ENCODE measurements around the gene NDUFAF2. TPM values are rescaled to one million over a fixed set of nuclear protein-coding genes. Genes with fewer than 3 reads are reported as not detected.

The NDUFAF2 gene
- total and polyA plus RNA-seq, 2 of the 8 experiments (the other 6 are each of a cell fraction or from before 2014, with no cell fraction given), result 10.7 to 46.5 TPM

GRCh38 chr5:61004448-61004847 lies 59.4 kb downstream of the NDUFAF2 start:
- FAIRE-seq (no peak), DNase-seq (ENCODE audit: low read depth in 1 of 2, low spot score in 2 of 2) (no peak)
- no peak overlapping the region for H3K14ac ChIP-seq (ENCODE audit: insufficient read length)
- H3K36me3 ChIP-seq (ENCODE audit: control insufficient read depth in 2 of 4, insufficient read depth in 4 of 4, low read length in 3 of 4), result no peaks in the 10 kb centered on the region
- H3K4me3 ChIP-seq (ENCODE audit: extremely low read depth in 1 of 4, insufficient read depth in 2 of 4, low read depth in 3 of 4, low read length in 4 of 4), result no peak overlapping the region
- H3K56ac ChIP-seq (replicated peaks; ENCODE audit: insufficient read length, low read depth, low read length), result no peak overlapping the region
- H2BK20ac ChIP-seq (ENCODE audit: low read length), result no peak overlapping the region
- no peak overlapping the region for H2BK15ac ChIP-seq (ENCODE audit: low read length)
- H4K20me1 ChIP-seq (replicated peaks in 1 of 2; ENCODE audit: control insufficient read depth in 1 of 2, insufficient read depth in 2 of 2, low read length in 2 of 2), result no peaks in the 10 kb centered on the region
- no peak overlapping the region for H3K4ac ChIP-seq (replicated peaks; ENCODE audit: insufficient read length, low read depth, low read length)
- no peaks in the 10 kb centered on the region for H3K79me1 ChIP-seq (ENCODE audit: low read depth, low read length)
- H3K4me1 ChIP-seq (replicated peaks in 1 of 4; ENCODE audit: control insufficient read depth in 3 of 4, insufficient read depth in 4 of 4, low read length in 3 of 4), result peaks cover 0 to 2% (median 0%) of the 10 kb centered on the region in 4 experiments; a peak in 1 of 7 replicates
- H3K23ac ChIP-seq (ENCODE audit: insufficient read length), result no peak overlapping the region
- H3K27ac ChIP-seq (ENCODE audit: low read depth, low read length), result no peak overlapping the region
- H2BK5ac ChIP-seq (ENCODE audit: low read depth, low read length), result no peak overlapping the region
- H3K79me2 ChIP-seq (ENCODE audit: control insufficient read depth in 1 of 2, insufficient read depth in 2 of 2, low read length in 2 of 2), result peaks cover 0 to 2% of the 10 kb centered on the region in 2 experiments; a peak in 1 of 4 replicates
- H3K27me3 ChIP-seq (replicated peaks in 1 of 4; ENCODE audit: control insufficient read depth in 3 of 4, extremely low read depth in 1 of 4, insufficient read depth in 3 of 4, low read length in 3 of 4), result no peaks in the 10 kb centered on the region
- no peak overlapping the region for H3K18ac ChIP-seq (ENCODE audit: extremely low read depth, low read length)
- H2AK5ac ChIP-seq (ENCODE audit: low read depth, low read length), result no peak overlapping the region
- no peak overlapping the region for H3K4me2 ChIP-seq (ENCODE audit: insufficient read depth in 1 of 2, low read depth in 2 of 2, low read length in 2 of 2)
- no peak overlapping the region for H2BK12ac ChIP-seq (ENCODE audit: low read depth, low read length)
- no peak overlapping the region for H4K8ac ChIP-seq (ENCODE audit: extremely low read depth, insufficient read depth, low read length)
- POLR2A ChIA-PET (ENCODE audit: partially characterized antibody), result no interaction called here
- H2AFZ ChIP-seq (ENCODE audit: low read length), result no peak overlapping the region
- H4K91ac ChIP-seq (replicated peaks; ENCODE audit: insufficient read length, low read length), result no peak overlapping the region
- H3K23me2 ChIP-seq (ENCODE audit: low read depth, low read length), result no peaks in the 10 kb centered on the region
- H2BK120ac ChIP-seq (replicated peaks; ENCODE audit: low read depth, low read length), result no peak overlapping the region
- H4K5ac ChIP-seq (ENCODE audit: insufficient read length, low read depth, low read length), result no peak overlapping the region
- no peaks in the 10 kb centered on the region for H3K9me3 ChIP-seq (ENCODE audit: insufficient read depth in 2 of 2, low read depth in 1 of 2, low read length in 1 of 2)
- CTCF ChIA-PET (ENCODE audit: partially characterized antibody), result no interaction called here
- no peak for TF ChIP-seq RBBP5 (IDR thresholded peaks at IDR 0.05; ENCODE audit: borderline replicate concordance, low read depth, low read length)
- no peak for TF ChIP-seq TEAD4 (IDR thresholded peaks at IDR 0.05; ENCODE audit: low read depth, low read length)
- TF ChIP-seq RFX5 (IDR thresholded peaks at IDR 0.05; ENCODE audit: borderline replicate concordance, low read depth, low read length), result no peak
- no peak for TF ChIP-seq HDAC6 (IDR thresholded peaks at IDR 0.05; ENCODE audit: low read depth, low read length)
- no peak for TF ChIP-seq SAP30 (IDR thresholded peaks at IDR 0.05; ENCODE audit: insufficient read depth, insufficient replicate concordance, low read length)
- no peak for TF ChIP-seq BACH1 (IDR thresholded peaks at IDR 0.05; ENCODE audit: low read length)
- no peak for TF ChIP-seq HDAC2 (IDR thresholded peaks at IDR 0.05; ENCODE audit: borderline replicate concordance in 1 of 2, low read depth in 2 of 2, low read length in 2 of 2)
- TF ChIP-seq SP2 (IDR thresholded peaks at IDR 0.05; ENCODE audit: low read length), result no peak
- no peak overlapping the region for H3K9ac ChIP-seq (replicated peaks in 1 of 4; ENCODE audit: extremely low read depth in 1 of 4, low read depth in 3 of 4, low read length in 3 of 4)
